Rectal smooth muscle tissue (tissue), 1 donor: ENCODE results near the gene DIP2C.
"Not testable (repeated sequence)": the region's sequence is repeated elsewhere in the genome, so short reads cannot be mapped to it uniquely, and the experiment has no call there.

ENCODE experiments used
- H3K27ac ChIP-seq: one replicate; pipeline ENCODE4 v1.7.0; 2013; ENCODE audit warnings: low read depth, low read length, inconsistent platforms
- H3K27me3 ChIP-seq: one replicate; pipeline ENCODE4 v1.7.0; 2013; ENCODE audit warnings: low read length; ENCODE audit not compliant: control insufficient read depth, insufficient read depth
- H3K36me3 ChIP-seq: one replicate; pipeline ENCODE4 v1.7.0; 2013; ENCODE audit warnings: low read length; ENCODE audit not compliant: control insufficient read depth, insufficient read depth
- H3K4me1 ChIP-seq: one replicate; pipeline ENCODE4 v1.7.0; 2013; ENCODE audit warnings: low read length; ENCODE audit not compliant: control insufficient read depth, insufficient read depth
- H3K4me3 ChIP-seq: one replicate; pipeline ENCODE4 v1.7.0; 2013; ENCODE audit warnings: low read length
- H3K9ac ChIP-seq: one replicate; pipeline ENCODE4 v1.7.0; 2013; ENCODE audit warnings: low read length

Gene DIP2C

DNA sequence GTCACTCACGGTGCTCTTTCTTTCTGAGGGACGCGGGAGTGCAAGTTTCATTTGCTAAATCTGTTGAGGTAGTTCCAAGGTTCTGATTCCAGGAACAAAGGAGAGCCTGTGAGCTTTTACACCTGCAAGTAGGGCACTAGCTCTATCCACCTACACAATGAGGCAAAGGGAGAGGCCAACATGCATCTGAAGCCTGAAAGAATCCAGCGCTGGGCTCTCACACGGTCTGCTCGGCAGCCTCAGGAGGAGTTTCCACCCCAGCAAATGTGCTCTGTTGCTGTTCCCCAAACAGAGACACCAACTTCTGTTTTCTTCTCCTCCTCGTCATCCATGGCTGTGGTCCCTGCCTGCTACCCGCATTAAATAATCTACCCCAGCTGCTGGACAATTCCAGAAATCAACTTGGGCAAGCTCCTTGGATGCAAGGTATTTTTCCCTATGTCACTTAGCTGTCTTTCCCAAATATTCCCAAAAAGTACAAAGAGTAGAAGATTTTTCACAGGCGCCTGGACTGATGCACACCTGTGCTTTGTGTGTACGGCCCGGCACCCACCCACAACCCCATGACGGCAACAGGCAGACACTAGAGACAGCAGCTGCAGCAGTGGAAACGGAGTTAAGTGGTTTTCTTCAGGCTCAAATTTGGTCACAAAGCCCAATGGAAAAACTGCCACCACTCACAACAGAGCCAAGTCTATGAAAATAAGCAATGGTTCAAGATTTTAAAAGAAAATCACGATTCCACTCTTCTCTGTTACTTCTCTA is 377.4 kb downstream of the DIP2C start:
- no peaks in the 10 kb centered on the region for H3K4me1 ChIP-seq
- H3K4me3 ChIP-seq, result no peak overlapping the region
- H3K36me3 ChIP-seq, result peaks cover under 1% of the 10 kb centered on the region
- H3K27me3 ChIP-seq, result no peaks in the 10 kb centered on the region
- no peak overlapping the region for H3K9ac ChIP-seq
- H3K27ac ChIP-seq, result no peak overlapping the region

DNA sequence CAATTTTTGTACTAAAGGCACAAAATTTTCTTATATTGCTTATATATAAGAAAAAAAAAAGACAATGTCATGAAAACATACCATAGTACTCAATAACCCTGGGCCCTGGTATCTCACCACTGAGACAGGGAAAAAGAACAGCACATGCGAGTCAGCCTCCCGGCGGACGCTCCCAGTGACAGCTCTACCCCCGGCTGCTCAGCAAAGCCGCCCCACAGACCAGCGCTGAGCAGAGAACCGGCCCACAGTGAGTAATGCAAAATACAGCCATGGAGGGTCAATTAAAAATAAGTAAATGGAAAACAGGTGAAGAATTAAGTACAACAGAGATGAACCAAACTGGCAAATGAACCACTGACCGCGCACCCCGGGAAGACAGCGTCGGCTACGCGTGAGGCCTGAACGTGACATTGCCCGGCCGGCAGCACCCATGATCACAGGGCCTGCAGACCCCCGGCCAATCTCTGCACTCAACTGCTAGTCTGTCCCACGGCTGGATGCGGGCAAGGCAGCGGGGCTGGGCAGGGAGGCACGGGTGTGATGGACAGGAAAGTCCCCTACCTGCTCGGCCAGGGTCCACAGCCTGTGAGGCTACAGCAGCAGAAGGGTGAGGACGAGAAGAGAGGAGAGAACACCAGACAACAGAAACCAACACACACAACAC is 378.4 kb downstream of the DIP2C start:
- Histone ChIP-seq H3K4me1 (no peaks in the 10 kb centered on the region), H3K4me3 (no peak overlapping the region), H3K9ac (no peak overlapping the region), H3K27ac (no peak overlapping the region), H3K36me3 (no peaks in the 10 kb centered on the region), H3K27me3 (no peaks in the 10 kb centered on the region)

DNA sequence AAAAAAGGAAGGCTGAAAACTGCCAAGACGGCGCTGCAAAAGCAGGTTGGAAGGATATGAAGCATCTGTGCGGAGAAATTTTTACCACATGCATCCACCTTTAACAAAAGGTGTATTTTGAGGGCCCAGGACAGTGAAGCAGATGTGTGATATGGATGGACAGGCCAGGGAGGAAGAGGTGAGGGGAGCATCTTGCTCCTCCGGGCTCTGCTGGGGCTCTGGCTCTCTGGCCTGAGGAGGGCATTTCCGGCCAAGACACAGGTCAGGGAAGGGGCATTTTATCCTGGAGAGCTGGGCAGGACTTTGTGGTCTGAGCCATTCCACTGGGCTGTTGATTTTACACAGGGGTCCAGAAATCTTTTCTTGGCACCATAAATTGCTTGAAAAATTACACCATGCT is 379.1 kb downstream of the DIP2C start:
- H3K4me3 ChIP-seq, result no peak overlapping the region
- H3K4me1 ChIP-seq, result no peaks in the 10 kb centered on the region
- no peak overlapping the region for H3K9ac ChIP-seq
- no peaks in the 10 kb centered on the region for H3K27me3 ChIP-seq
- no peaks in the 10 kb centered on the region for H3K36me3 ChIP-seq
- H3K27ac ChIP-seq, result no peak overlapping the region

GRCh38 chr10:308572-309085 is 380.8 kb downstream of the DIP2C start:
- H3K27ac ChIP-seq, result no peak overlapping the region
- H3K36me3 ChIP-seq, result peaks cover 3% of the 10 kb centered on the region
- H3K4me3 ChIP-seq, result no peak overlapping the region
- no peak overlapping the region for H3K9ac ChIP-seq
- no peaks in the 10 kb centered on the region for H3K4me1 ChIP-seq
- H3K27me3 ChIP-seq, result no peaks in the 10 kb centered on the region

- H3K36me3 ChIP-seq, result peaks cover 3% of the 10 kb centered on the region
- no peaks in the 10 kb centered on the region for H3K27me3 ChIP-seq
- no peaks in the 10 kb centered on the region for H3K4me1 ChIP-seq
- H3K27ac ChIP-seq, result no peak overlapping the region
- no peak overlapping the region for H3K9ac ChIP-seq
- no peak overlapping the region for H3K4me3 ChIP-seq
These were observed 381.4 kb downstream of the DIP2C start for GRCh38 chr10:308101-308500.

- Histone ChIP-seq H3K4me3 (no peak overlapping the region), H3K27ac (no peak overlapping the region), H3K4me1 (no peaks in the 10 kb centered on the region)
These were observed 381.8 kb downstream of the DIP2C start for GRCh38 chr10:307659-308058.

GRCh38 chr10:306675-307185 is 382.7 kb downstream of the DIP2C start:
- H3K27ac ChIP-seq, result no peak overlapping the region
- no peaks in the 10 kb centered on the region for H3K27me3 ChIP-seq
- no peak overlapping the region for H3K9ac ChIP-seq
- H3K36me3 ChIP-seq, result peaks cover 3% of the 10 kb centered on the region
- H3K4me1 ChIP-seq, result no peaks in the 10 kb centered on the region
- H3K4me3 ChIP-seq, result no peak overlapping the region

More at GRCh38 chr10:307659-308058, 381.8 kb downstream of the DIP2C start:
- Histone ChIP-seq H3K36me3 (peaks cover 3% of the 10 kb centered on the region), H3K27me3 (no peaks in the 10 kb centered on the region), H3K9ac (no peak overlapping the region)

DNA sequence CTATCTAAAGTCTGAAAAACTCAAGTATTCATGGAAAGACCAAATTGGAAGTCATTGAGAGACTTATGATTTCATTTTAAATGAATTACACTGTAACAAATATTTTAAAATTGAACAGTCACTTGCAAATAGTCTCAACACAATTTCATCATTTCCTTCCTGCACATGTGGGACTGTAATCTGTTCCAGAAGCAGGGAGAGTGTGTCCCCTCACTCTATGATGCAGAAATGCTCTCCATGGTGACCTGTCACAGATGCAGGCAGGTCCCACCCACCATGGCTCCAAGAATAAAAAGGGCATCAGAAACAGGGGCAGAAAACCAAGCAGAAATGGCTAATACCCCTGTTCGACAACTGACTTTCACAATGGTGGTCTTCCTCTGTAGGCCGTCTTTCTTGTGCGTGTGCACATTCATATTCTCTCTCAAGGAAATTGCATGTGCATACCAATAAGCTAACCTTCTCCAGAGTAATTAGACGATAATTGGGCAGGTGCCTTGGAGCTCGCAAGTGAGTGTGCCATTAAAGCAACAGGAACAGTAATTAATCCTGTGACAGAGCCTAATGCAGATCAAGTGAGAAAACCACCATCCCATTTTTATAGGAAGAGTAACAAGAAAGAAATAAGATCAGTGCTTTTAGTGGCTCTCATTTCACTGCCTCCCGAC is 383.3 kb downstream of the DIP2C start:
- Histone ChIP-seq H3K36me3 (peaks cover 3% of the 10 kb centered on the region), H3K27me3 (no peaks in the 10 kb centered on the region), H3K27ac (no peak overlapping the region)

DNA sequence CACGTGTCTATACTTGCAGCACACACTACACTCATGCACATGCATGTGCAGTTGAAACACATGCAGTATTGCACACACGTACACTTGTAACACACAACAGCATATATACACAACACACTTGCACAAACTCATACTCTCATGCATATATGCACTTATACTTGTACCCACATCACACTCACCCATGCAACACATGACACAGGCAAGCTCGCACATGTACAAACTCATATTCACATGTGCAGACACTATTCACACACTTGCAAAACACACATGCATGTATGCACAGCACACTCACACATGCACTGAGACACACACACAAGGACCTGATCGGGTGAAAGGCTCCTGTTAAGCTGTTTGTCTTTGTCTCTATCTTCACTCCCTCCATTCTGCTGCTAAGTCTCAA is 384.4 kb downstream of the DIP2C start:
- Histone ChIP-seq H3K36me3 (peaks cover 6% of the 10 kb centered on the region), H3K27ac (no peak overlapping the region), H3K4me1 (no peaks in the 10 kb centered on the region), H3K27me3 (no peaks in the 10 kb centered on the region), H3K4me3 (no peak overlapping the region), H3K9ac (no peak overlapping the region)

More for the DNA sequence above, 383.3 kb downstream of the DIP2C start:
- H3K9ac ChIP-seq, result no peak overlapping the region
- no peak overlapping the region for H3K4me3 ChIP-seq
- no peaks in the 10 kb centered on the region for H3K4me1 ChIP-seq

GRCh38 chr10:301536-301935 is 387.9 kb downstream of the DIP2C start:
- Histone ChIP-seq H3K27me3 (no peaks in the 10 kb centered on the region), H3K4me3 (no peak overlapping the region), H3K36me3 (peaks cover 6% of the 10 kb centered on the region), H3K27ac (no peak overlapping the region), H3K4me1 (no peaks in the 10 kb centered on the region), H3K9ac (no peak overlapping the region)

- H3K4me3 ChIP-seq, H3K36me3 ChIP-seq, H3K4me1 ChIP-seq, H3K9ac ChIP-seq, H3K27me3 ChIP-seq, H3K27ac ChIP-seq: not testable (repeated sequence)
These were observed 388.9 kb downstream of the DIP2C start for GRCh38 chr10:300580-300979.

- peaks cover 6% of the 10 kb centered on the region for H3K36me3 ChIP-seq
- H3K27ac ChIP-seq, result no peak overlapping the region
- no peak overlapping the region for H3K9ac ChIP-seq
- no peaks in the 10 kb centered on the region for H3K4me1 ChIP-seq
- no peaks in the 10 kb centered on the region for H3K27me3 ChIP-seq
- no peak overlapping the region for H3K4me3 ChIP-seq
These were observed 389.5 kb downstream of the DIP2C start for GRCh38 chr10:299969-300368.
